ENCODE data around the gene FSIP1. TPM values are rescaled to one million over a fixed set of nuclear protein-coding genes. Genes with fewer than 3 reads are reported as not detected.

The FSIP1 gene
- total and polyA plus RNA-seq, 9 of the 15 experiments (the other 6 are each of a cell fraction or from before 2014, with no cell fraction given) = 0.07 to 0.51 (median 0.29) TPM

DNA sequence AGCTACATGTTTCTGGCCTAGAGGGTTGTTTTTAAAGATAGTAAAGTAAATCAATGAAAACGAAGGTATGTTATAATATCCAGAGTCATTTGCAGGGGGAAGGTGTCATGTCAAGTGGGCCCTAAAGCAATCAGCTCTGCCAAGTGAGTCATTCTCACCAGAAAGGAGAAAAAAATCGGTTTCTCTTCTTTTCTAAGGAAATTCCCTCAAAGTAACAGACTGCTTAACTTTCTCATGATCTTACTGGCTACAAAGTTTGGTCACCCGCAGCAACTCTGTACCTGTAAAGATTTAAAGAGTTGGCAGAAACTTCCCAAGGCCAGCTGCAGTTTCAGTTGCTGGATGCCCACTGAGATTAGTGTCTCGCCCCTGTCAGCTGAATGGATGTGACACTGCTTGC is 5.5 kb upstream of the FSIP1 start:
- Histone ChIP-seq H4K20me1 (replicated peaks; ENCODE audit: control insufficient read depth, insufficient read depth, low read length) (no peaks in the 10 kb centered on the region), H2AFZ (ENCODE audit: low read depth, low read length) (no peak overlapping the region), H3K79me2 (ENCODE audit: control insufficient read depth, insufficient read depth, low read length) (peaks cover 10% of the 10 kb centered on the region), H3K27ac (ENCODE audit: extremely low read depth, low read depth, low read length) (no peak overlapping the region), H3K9ac (ENCODE audit: insufficient read depth in 1 of 2, low read depth in 2 of 2, low read length in 2 of 2) (no peak overlapping the region), H3K36me3 (ENCODE audit: control insufficient read depth, insufficient read depth, low read length) (no peaks in the 10 kb centered on the region), H3K27me3 (ENCODE audit: control insufficient read depth in 2 of 2, insufficient read depth in 2 of 2, low read length in 2 of 2) (no peaks in the 10 kb centered on the region), H3K4me2 (ENCODE audit: insufficient read depth, low read length) (no peak overlapping the region), H3K9me1 (ENCODE audit: control insufficient read depth, insufficient read depth, low read length) (no peaks in the 10 kb centered on the region), H3K4me1 (replicated peaks in 1 of 2; ENCODE audit: control insufficient read depth in 2 of 2, insufficient read depth in 2 of 2, low read length in 2 of 2) (peaks cover 0 to 6% of the 10 kb centered on the region in 2 experiments; a peak in 3 of 5 replicates), H3K4me3 (no peak overlapping the region), H3K9me3 (replicated peaks; ENCODE audit: control insufficient read depth, insufficient read depth, low read depth, low read length) (no peaks in the 10 kb centered on the region)
- CTCF ChIA-PET (ENCODE audit: low intra/inter-chr PET ratio) = interaction anchor here (4.6 kb wide), 1 partner anchor 486 kb away, joined by 22 read pairs; no protein-coding TSS in a partner anchor
- POLR2A ChIA-PET = interaction anchor here (1.1 to 1.4 kb wide), 2 partner anchors 10 to 243 kb away, joined by 3 read pairs; no protein-coding TSS in a partner anchor
- intact Hi-C loops (cut with micrococcal nuclease) (loop anchor here (5.0 kb wide), 4 partner anchors 139 to 484 kb away; no protein-coding TSS in a partner anchor), in situ Hi-C loops (cut with MboI) (loop anchor here (5.0 to 25.0 kb wide), 2 partner anchors 134 to 224 kb away; partner anchors contain the start of gene GPR176)
- BruUV-seq (replicated peaks) = no TSS peak
- no peak for ATAC-seq
- 45% methylated on average over 4 of the region's 4 CpGs for WGBS (ENCODE audit: insufficient coverage, low coverage, missing lambda C conversion rate)
- no peak for FAIRE-seq
- no peak for DNase-seq (ENCODE audit: extremely low read depth in 1 of 4, low spot score in 3 of 4)
- TF ChIP-seq, protein P1, sequence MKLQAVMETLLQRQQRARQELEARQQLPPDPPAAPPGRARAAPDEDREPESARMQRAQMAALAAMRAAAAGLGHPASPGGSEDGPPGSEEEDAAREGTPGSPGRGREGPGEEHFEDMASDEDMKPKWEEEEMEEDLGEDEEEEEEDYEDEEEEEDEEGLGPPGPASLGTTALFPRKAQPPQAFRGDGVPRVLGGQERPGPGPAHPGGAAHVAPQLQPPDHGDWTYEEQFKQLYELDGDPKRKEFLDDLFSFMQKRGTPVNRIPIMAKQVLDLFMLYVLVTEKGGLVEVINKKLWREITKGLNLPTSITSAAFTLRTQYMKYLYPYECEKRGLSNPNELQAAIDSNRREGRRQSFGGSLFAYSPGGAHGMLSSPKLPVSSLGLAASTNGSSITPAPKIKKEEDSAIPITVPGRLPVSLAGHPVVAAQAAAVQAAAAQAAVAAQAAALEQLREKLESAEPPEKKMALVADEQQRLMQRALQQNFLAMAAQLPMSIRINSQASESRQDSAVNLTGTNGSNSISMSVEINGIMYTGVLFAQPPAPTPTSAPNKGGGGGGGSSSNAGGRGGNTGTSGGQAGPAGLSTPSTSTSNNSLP (IDR thresholded peaks at IDR 0.05; ENCODE audit: borderline replicate concordance, low read depth, low read length) = no peak
- TF ChIP-seq, protein P2, sequence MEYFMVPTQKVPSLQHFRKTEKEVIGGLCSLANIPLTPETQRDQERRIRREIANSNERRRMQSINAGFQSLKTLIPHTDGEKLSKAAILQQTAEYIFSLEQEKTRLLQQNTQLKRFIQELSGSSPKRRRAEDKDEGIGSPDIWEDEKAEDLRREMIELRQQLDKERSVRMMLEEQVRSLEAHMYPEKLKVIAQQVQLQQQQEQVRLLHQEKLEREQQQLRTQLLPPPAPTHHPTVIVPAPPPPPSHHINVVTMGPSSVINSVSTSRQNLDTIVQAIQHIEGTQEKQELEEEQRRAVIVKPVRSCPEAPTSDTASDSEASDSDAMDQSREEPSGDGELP (CRISPR knock-in tag; IDR thresholded peaks at IDR 0.05; ENCODE audit: borderline replicate concordance) = no peak
- TF ChIP-seq SMAD3 (CRISPR knock-in tag; conservative IDR thresholded peaks at IDR 0.05) (no peak), IRF2 (CRISPR knock-in tag; IDR thresholded peaks at IDR 0.05) (no peak), NCOA1 (IDR thresholded peaks at IDR 0.05; ENCODE audit: low read depth) (no peak), ZNF445 (CRISPR knock-in tag; IDR thresholded peaks at IDR 0.05; ENCODE audit: low read depth) (no peak), U2AF1 (optimal IDR thresholded peaks at IDR 0.05; ENCODE audit: low read depth, low read length) (no peak), SRSF7 (optimal IDR thresholded peaks at IDR 0.05; ENCODE audit: low read depth, low read length) (no peak), HDAC8 (tag; IDR thresholded peaks at IDR 0.05) (no peak), ZNF717 (CRISPR knock-in tag; IDR thresholded peaks at IDR 0.05) (no peak), RBM25 (IDR thresholded peaks at IDR 0.05; ENCODE audit: low read depth, low read length, severe bottlenecking) (no peak), ELF4 (CRISPR knock-in tag; IDR thresholded peaks at IDR 0.05) (no peak), NR1H2 (CRISPR knock-in tag; IDR thresholded peaks at IDR 0.05) (no peak), SUPT5H (IDR thresholded peaks at IDR 0.05) (no peak)
- TF ChIP-seq, protein P3, sequence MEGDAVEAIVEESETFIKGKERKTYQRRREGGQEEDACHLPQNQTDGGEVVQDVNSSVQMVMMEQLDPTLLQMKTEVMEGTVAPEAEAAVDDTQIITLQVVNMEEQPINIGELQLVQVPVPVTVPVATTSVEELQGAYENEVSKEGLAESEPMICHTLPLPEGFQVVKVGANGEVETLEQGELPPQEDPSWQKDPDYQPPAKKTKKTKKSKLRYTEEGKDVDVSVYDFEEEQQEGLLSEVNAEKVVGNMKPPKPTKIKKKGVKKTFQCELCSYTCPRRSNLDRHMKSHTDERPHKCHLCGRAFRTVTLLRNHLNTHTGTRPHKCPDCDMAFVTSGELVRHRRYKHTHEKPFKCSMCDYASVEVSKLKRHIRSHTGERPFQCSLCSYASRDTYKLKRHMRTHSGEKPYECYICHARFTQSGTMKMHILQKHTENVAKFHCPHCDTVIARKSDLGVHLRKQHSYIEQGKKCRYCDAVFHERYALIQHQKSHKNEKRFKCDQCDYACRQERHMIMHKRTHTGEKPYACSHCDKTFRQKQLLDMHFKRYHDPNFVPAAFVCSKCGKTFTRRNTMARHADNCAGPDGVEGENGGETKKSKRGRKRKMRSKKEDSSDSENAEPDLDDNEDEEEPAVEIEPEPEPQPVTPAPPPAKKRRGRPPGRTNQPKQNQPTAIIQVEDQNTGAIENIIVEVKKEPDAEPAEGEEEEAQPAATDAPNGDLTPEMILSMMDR (IDR thresholded peaks at IDR 0.05 in 2 of 3, conservative IDR thresholded peaks at IDR 0.05 in 1 of 3; ENCODE audit: insufficient read depth in 2 of 3, low read depth in 1 of 3, low read length in 3 of 3) = no peak

Measured in K562 (cell line).